Epithelial cell of proximal tubule (primary cell): Measurements from ENCODE around the gene XPO4. TPM values are rescaled to one million over a fixed set of nuclear protein-coding genes. Genes with fewer than 3 reads are reported as not detected.
"Not testable (repeated sequence)": the region's sequence is repeated elsewhere in the genome, so short reads cannot be mapped to it uniquely, and the experiment has no call there.

Experiments
- DNase-seq: peaks from one replicate; pipeline ENCODE4 v3.0.0-alpha.2; 2011; ENCODE audit warnings: low read depth
- H3K4me3 ChIP-seq: 2 replicates; pipeline ENCODE4 v1.5.1; 2011; ENCODE audit warnings: low read depth, mild to moderate bottlenecking, low read length
- total RNA-seq: library from RNA; depleted of rRNA; stranded (reverse); fragments of >200 nt; gene quantifications from 2 replicates; pipeline ENCODE4 v1.2.3, GENCODE V29; 2015
- TF ChIP-seq, protein P1 (sequence below): conservative IDR thresholded peaks from 2 replicates; pipeline ENCODE4 v1.5.1; 2012; ENCODE audit warnings: low read depth, mild to moderate bottlenecking, low read length

The XPO4 gene
- total RNA-seq, 1 donor from 2014 or later = 11.8 TPM

DNA sequence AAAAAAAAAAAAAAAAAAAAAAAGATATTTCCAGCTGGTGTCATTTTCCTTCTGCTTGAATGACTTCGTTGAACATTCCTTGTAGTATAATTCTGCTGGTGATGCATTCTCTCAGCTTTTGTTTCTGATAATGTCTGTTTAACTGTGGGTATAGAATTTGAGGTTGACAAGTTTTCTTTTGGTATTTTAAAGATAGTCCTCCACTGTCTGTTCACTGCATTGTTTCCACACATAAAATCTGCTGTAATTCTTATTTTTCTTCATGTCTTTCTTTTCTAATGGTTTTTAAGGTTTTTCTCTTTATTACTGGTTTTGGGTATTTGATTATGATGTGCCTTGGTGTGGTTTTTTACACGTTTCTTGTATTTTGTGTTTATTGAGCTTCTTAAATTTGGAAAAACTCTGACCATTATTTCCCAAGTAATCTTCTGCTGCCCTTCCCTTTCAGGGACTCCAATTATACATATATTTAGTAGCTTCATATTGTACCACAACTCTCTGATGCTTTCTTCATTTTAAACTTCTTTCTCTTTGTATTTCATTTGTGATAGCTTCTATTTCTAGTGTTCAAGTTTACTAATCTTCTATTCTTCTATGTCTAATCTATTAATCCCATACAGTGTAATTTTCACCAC, 135.1 kb downstream of the XPO4 start:
- no peak overlapping the region for H3K4me3 ChIP-seq
- TF ChIP-seq, protein P1, sequence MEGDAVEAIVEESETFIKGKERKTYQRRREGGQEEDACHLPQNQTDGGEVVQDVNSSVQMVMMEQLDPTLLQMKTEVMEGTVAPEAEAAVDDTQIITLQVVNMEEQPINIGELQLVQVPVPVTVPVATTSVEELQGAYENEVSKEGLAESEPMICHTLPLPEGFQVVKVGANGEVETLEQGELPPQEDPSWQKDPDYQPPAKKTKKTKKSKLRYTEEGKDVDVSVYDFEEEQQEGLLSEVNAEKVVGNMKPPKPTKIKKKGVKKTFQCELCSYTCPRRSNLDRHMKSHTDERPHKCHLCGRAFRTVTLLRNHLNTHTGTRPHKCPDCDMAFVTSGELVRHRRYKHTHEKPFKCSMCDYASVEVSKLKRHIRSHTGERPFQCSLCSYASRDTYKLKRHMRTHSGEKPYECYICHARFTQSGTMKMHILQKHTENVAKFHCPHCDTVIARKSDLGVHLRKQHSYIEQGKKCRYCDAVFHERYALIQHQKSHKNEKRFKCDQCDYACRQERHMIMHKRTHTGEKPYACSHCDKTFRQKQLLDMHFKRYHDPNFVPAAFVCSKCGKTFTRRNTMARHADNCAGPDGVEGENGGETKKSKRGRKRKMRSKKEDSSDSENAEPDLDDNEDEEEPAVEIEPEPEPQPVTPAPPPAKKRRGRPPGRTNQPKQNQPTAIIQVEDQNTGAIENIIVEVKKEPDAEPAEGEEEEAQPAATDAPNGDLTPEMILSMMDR = no peak
- DNase-seq = no peak

DNA sequence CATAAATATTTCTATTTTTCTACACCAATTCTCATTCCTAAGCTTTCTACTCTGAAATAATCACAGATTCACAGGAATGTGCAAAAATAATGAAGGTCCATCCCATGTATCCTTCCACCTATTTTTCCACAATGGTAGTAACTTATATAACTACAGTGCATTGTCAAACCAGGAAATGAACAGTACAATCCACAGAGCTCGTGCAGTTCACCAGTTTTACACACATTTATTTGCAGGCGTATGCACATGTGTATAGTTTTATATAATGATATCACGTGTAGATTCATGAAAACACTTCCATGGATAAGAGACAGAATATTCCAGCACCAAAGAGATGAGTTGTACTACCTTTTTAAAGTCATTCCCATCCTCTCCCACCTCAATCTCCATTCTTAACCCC, 141.7 kb downstream of the XPO4 start:
- TF ChIP-seq, protein P1 = no peak
- H3K4me3 ChIP-seq = no peak overlapping the region
- DNase-seq = no peak

DNA sequence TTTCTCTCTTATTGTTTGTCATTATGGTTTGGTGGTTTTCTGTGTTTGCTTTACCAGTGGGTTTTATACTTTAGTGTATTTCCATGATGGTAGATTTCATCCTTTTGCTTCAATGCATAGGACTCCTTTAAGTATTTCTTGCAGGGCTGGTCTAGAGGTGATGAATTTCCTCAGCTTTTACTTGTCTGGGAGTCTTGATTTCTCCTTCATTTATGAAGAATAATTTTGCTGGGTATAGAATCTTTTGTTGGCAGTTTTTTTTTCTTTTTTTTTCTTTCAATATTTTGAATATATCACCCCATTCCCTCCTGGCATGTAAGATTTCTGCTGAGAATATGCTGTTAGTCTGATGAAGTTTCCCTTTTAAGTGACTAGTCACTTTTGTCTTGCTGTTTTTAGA, 148.5 kb downstream of the XPO4 start:
- TF ChIP-seq, protein P1 = no peak

DNA sequence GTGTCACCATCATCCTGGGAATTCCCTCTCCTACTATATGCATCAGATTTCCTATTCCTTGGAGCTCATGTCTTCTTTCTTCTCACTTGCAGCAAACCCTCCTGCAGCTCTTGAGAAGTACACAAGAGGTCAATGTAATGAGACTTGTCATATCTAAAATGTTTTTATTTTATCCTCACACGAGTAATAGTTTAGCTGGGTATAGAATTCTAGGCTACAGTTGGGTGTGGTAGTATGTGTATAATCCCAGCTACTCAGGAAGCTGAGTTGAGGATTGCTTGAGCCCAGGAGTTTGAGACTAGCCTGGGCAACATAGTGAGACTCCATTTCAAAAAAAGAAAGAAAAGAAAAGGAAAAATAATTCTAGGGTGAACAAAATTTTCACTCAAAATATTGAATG, 153.2 kb downstream of the XPO4 start:
- TF ChIP-seq, protein P1 = no peak
- no peak overlapping the region for H3K4me3 ChIP-seq
- no peak for DNase-seq

More for the DNA sequence above, 148.5 kb downstream of the XPO4 start:
- DNase-seq = no peak
- no peak overlapping the region for H3K4me3 ChIP-seq

DNA sequence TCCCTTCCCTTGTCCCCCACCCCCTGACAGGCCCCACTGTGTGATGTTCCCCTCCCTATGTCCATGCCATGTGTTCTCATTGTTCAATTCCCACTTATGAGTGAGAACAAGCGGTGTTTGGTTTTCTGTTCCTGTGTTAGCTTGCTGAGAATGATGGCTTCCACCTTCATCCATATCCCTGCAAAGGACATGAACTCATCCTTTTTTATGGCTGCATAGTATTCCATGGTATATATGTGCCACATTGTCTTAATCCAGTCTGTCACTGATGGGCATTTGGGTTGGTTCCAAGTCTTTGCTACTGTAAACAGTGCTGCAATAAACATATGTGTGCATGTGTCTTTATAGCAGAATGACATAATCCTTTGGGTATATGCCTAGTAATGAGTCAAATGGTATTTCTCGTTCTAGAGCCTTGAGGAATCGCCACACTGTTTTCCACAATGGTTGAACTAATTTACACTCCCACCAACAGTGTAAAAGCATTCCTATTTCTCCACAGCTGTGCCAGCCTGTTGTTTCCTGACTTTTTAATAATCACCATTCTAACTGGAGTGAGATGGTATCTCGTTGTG, 158.6 kb downstream of the XPO4 start:
- H3K4me3 ChIP-seq, DNase-seq: not testable (repeated sequence)

DNA sequence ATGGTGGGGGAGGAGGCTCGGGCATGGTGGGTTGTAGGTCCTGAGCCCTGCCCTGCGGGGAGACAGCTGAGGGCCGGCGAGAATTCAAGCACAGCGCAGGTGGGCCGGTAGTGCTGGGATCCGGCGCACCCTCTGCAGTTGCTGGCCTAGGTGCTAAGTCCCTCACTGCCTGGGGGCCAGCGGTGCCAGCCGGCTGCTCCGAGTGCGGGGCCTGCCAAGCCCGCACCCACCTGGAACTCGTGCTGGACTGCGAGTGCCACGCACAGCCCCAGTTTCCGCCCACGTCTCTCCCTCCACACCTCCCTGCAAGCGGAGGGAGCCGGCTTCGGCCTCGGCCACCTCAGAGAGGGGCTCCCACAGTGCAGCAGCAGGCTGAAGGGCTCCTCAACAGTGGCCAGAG, 162.5 kb downstream of the XPO4 start:
- DNase-seq = no peak
- H3K4me3 ChIP-seq = no peak overlapping the region
- TF ChIP-seq, protein P1 = no peak

DNA sequence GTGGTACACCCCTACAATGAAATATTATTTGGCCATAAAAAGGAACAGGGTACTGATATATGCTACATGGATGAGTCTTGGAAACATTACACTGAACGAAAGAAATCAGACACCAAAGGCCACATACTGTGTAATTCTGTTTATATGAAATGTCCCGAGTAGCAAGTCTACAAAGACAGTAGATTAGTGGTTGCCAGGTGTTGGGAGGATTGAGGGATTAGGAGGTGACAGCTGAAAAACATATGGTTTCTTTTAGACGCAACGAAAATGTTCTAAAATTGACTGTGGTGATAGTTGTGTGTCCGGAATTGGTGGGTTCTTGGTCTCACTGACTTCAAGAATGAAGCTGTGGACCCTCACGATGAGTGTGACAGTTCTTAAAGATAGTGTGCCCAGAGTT, 163.9 kb downstream of the XPO4 start:
- TF ChIP-seq, protein P1 = no peak
- no peak overlapping the region for H3K4me3 ChIP-seq
- no peak for DNase-seq
